Measurements from ENCODE around the gene SLC7A7.

The SLC7A7 gene

GRCh38 chr14:22773162-22774010 is 41.8 kb downstream of the SLC7A7 start:
- no peak for DNase-seq (ENCODE audit: low read depth)
- H3K4me3 ChIP-seq (ENCODE audit: low read depth, low read length): no peak overlapping the region
- TF ChIP-seq CTCF (conservative IDR thresholded peaks at IDR 0.05; ENCODE audit: low read depth, low read length): no peak

- no peak for DNase-seq (ENCODE audit: low read depth)
- no peak overlapping the region for H3K4me3 ChIP-seq (ENCODE audit: low read depth, low read length)
- no peak for TF ChIP-seq CTCF (conservative IDR thresholded peaks at IDR 0.05; ENCODE audit: low read depth, low read length)
Observed at GRCh38 chr14:22772725-22773124, 42.5 kb downstream of the SLC7A7 start.

- no peak for DNase-seq (ENCODE audit: low read depth)
- TF ChIP-seq CTCF (conservative IDR thresholded peaks at IDR 0.05; ENCODE audit: low read depth, low read length): no peak
- no peak overlapping the region for H3K4me3 ChIP-seq (ENCODE audit: low read depth, low read length)
Observed at GRCh38 chr14:22770481-22771187, 44.6 kb downstream of the SLC7A7 start.

GRCh38 chr14:22769369-22769768 is 45.9 kb downstream of the SLC7A7 start:
- no peak for TF ChIP-seq CTCF (conservative IDR thresholded peaks at IDR 0.05; ENCODE audit: low read depth, low read length)
- DNase-seq (ENCODE audit: low read depth): no peak
- no peak overlapping the region for H3K4me3 ChIP-seq (ENCODE audit: low read depth, low read length)

DNA sequence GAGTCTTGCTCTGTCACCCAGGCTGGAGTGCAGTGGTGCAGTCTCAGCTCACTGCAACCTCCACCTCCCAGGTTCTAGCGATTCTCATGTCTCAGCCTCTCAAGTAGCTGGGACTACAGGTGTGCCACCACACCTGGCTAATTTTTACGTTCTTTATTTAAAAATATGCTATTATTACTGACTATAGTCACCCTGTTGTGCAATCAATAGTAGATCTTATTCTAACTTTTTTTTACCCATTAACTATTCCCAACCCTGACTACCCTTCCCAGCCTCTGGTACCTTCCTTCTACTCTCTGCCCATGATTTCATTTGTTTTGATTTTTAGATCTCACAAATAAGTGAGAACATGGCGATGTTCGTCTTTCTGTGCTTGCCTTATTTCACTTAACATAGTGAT is 46.3 kb downstream of the SLC7A7 start:
- no peak for TF ChIP-seq CTCF (conservative IDR thresholded peaks at IDR 0.05; ENCODE audit: low read depth, low read length)
- no peak for DNase-seq (ENCODE audit: low read depth)
- no peak overlapping the region for H3K4me3 ChIP-seq (ENCODE audit: low read depth, low read length)

- H3K4me3 ChIP-seq (ENCODE audit: low read depth, low read length): peak overlapping the region; percentile 99
- no peak for TF ChIP-seq CTCF (conservative IDR thresholded peaks at IDR 0.05; ENCODE audit: low read depth, low read length)
- no peak for DNase-seq (ENCODE audit: low read depth)
Observed at GRCh38 chr14:22767323-22767589, 48.0 kb downstream of the SLC7A7 start.
